ENCODE results near the gene MYO18A.
"Not testable (repeated sequence)": the region's sequence is repeated elsewhere in the genome, so short reads cannot be mapped to it uniquely, and the experiment has no call there.

Gene MYO18A

GRCh38 chr17:29180034-29180787 is at the start of gene MYO18A:
Gene MYO18A, minus strand, starts transcription at chr17:29180398. Its CDS starts 13,458 bp downstream, at chr17:29166940.
- peak; percentile 78 for DNase-seq

GRCh38 chr17:29225396-29225795 is 45.2 kb upstream of the MYO18A start:
- no peak for DNase-seq

GRCh38 chr17:29221338-29221737 is 41.1 kb upstream of the MYO18A start:
- not testable (repeated sequence) for DNase-seq

- peak; percentile 61 for DNase-seq
Measured at GRCh38 chr17:29219378-29220047, 39.3 kb upstream of the MYO18A start.

- no peak for DNase-seq
Measured at GRCh38 chr17:29216856-29217255, 36.7 kb upstream of the MYO18A start.

GRCh38 chr17:29216181-29216580 is 36.0 kb upstream of the MYO18A start:
- no peak for DNase-seq

- DNase-seq, result no peak
Measured at GRCh38 chr17:29215717-29216116, 35.5 kb upstream of the MYO18A start.

- no peak for DNase-seq
Measured at GRCh38 chr17:29215174-29215573, 35.0 kb upstream of the MYO18A start.

- no peak for DNase-seq
Measured at GRCh38 chr17:29214215-29215146, 34.3 kb upstream of the MYO18A start.

- DNase-seq, result no peak
Measured at GRCh38 chr17:29212681-29213121, 32.5 kb upstream of the MYO18A start.

- DNase-seq, result no peak
Measured at GRCh38 chr17:29212094-29212631, 32.0 kb upstream of the MYO18A start.

- no peak for DNase-seq
Measured at GRCh38 chr17:29210879-29211278, 30.7 kb upstream of the MYO18A start.

- DNase-seq, result no peak
Measured at GRCh38 chr17:29209073-29209472, 28.9 kb upstream of the MYO18A start.

GRCh38 chr17:29207975-29208374 is 27.8 kb upstream of the MYO18A start:
- DNase-seq, result no peak

GRCh38 chr17:29205047-29205446 is 24.8 kb upstream of the MYO18A start:
- no peak for DNase-seq

- DNase-seq, result not testable (repeated sequence)
Measured at GRCh38 chr17:29204068-29204804, 24.0 kb upstream of the MYO18A start.

GRCh38 chr17:29197516-29198272 is 17.5 kb upstream of the MYO18A start:
- DNase-seq, result no peak

- no peak for DNase-seq
Measured at GRCh38 chr17:29196769-29197515, 16.7 kb upstream of the MYO18A start.

- no peak for DNase-seq
Measured at GRCh38 chr17:29195465-29196081, 15.4 kb upstream of the MYO18A start.

GRCh38 chr17:29194669-29195068 is 14.5 kb upstream of the MYO18A start:
- DNase-seq, result no peak
